WTC11 (cell line): ENCODE measurements around the gene TRIM38. TPM values are rescaled to one million over a fixed set of nuclear protein-coding genes. Genes with fewer than 3 reads are reported as not detected.

Experiments
- ATF1 ChIP-seq: sonication (generic); formaldehyde crosslinking; IDR thresholded peaks from 2 replicates; pipeline ENCODE4 v1.8.1; 2023; ENCODE audit warnings: mild to moderate bottlenecking, moderate library complexity, missing genetic modification reagents
- ATF2 ChIP-seq: sonication (generic); formaldehyde crosslinking; IDR thresholded peaks from 2 replicates; pipeline ENCODE4 v1.8.1; 2022; ENCODE audit warnings: low read depth, missing genetic modification reagents, borderline replicate concordance
- CTCF ChIP-seq: fragments of 200-600 bp; IDR thresholded peaks from 2 replicates; pipeline ENCODE4 v1.8.0; 2022; ENCODE audit warnings: antibody characterized with exemption
- E2F4 ChIP-seq: sonication (generic); formaldehyde crosslinking; IDR thresholded peaks from 2 replicates; pipeline ENCODE4 v1.8.1; 2022; ENCODE audit warnings: low read depth, mild to moderate bottlenecking, moderate library complexity, missing genetic modification reagents, borderline replicate concordance
- E2F5 ChIP-seq: sonication (generic); formaldehyde crosslinking; IDR thresholded peaks from 2 replicates; pipeline ENCODE4 v1.8.1; 2022; ENCODE audit warnings: mild to moderate bottlenecking, moderate library complexity, missing genetic modification reagents
- ETV6 ChIP-seq: sonication (generic); formaldehyde crosslinking; IDR thresholded peaks from 2 replicates; pipeline ENCODE4 v1.8.1; 2022; ENCODE audit warnings: mild to moderate bottlenecking, missing genetic modification reagents
- HMGXB4 ChIP-seq: sonication (generic); formaldehyde crosslinking; IDR thresholded peaks from 2 replicates; pipeline ENCODE4 v1.8.1; 2023; ENCODE audit warnings: mild to moderate bottlenecking, moderate library complexity, missing genetic modification reagents
- JAZF1 ChIP-seq: fragments of 250-450 bp; sonication (Bioruptor Pico); IDR thresholded peaks from 2 replicates; pipeline ENCODE4 v1.9.0; 2021; ENCODE audit warnings: moderate library complexity, mild to moderate bottlenecking, inconsistent platforms
- MAX ChIP-seq: sonication (generic); formaldehyde crosslinking; IDR thresholded peaks from 2 replicates; pipeline ENCODE4 v1.8.0; 2022; ENCODE audit warnings: mild to moderate bottlenecking, missing genetic modification reagents
- MXD4 ChIP-seq: fragments of 250-450 bp; sonication (Bioruptor Pico); IDR thresholded peaks from 2 replicates; pipeline ENCODE4 v1.8.0; 2021; ENCODE audit warnings: mild to moderate bottlenecking, moderate library complexity, borderline replicate concordance
- NFATC4 ChIP-seq: fragments of 250-450 bp; sonication (Bioruptor Pico); IDR thresholded peaks from 2 replicates; pipeline ENCODE4 v1.9.0; 2021; ENCODE audit warnings: mild to moderate bottlenecking
- NR1H2 ChIP-seq: sonication (generic); formaldehyde crosslinking; IDR thresholded peaks from 2 replicates; pipeline ENCODE4 v1.9.0; 2021; ENCODE audit warnings: mild to moderate bottlenecking, moderate library complexity, missing genetic modification reagents
- NR2C2 ChIP-seq: sonication (generic); formaldehyde crosslinking; IDR thresholded peaks from 2 replicates; pipeline ENCODE4 v1.8.0; 2022; ENCODE audit warnings: mild to moderate bottlenecking, missing genetic modification reagents
- RORB ChIP-seq: fragments of 250-450 bp; sonication (Bioruptor Pico); IDR thresholded peaks from 2 replicates; pipeline ENCODE4 v1.9.0; 2021; ENCODE audit warnings: mild to moderate bottlenecking
- SMAD4 ChIP-seq: sonication (generic); formaldehyde crosslinking; IDR thresholded peaks from 2 replicates; pipeline ENCODE4 v1.8.0; 2022; ENCODE audit warnings: mild to moderate bottlenecking, missing genetic modification reagents
- TCF7 ChIP-seq: sonication (generic); formaldehyde crosslinking; IDR thresholded peaks from 2 replicates; pipeline ENCODE4 v1.8.0; 2022; ENCODE audit warnings: mild to moderate bottlenecking, low read depth, missing genetic modification reagents, moderate library complexity
- ZNF416 ChIP-seq: fragments of 250-450 bp; sonication (Bioruptor Pico); IDR thresholded peaks from 2 replicates; pipeline ENCODE4 v1.9.0; 2021; ENCODE audit warnings: mild to moderate bottlenecking, inconsistent platforms
- ZNF423 ChIP-seq: fragments of 250-450 bp; sonication (Bioruptor Pico); IDR thresholded peaks from 2 replicates; pipeline ENCODE4 v2.1.2; 2022; ENCODE audit warnings: mild to moderate bottlenecking, moderate library complexity
- ZNF425 ChIP-seq: fragments of 250-450 bp; sonication (Bioruptor Pico); conservative IDR thresholded peaks from 2 replicates; pipeline ENCODE4 v1.9.0; 2021; ENCODE audit warnings: mild to moderate bottlenecking
- ZNF512 ChIP-seq: sonication (generic); formaldehyde crosslinking; IDR thresholded peaks from 2 replicates; pipeline ENCODE4 v1.8.1; 2022; ENCODE audit warnings: missing genetic modification reagents, borderline replicate concordance
- ZNF532 ChIP-seq: fragments of 250-450 bp; sonication (Bioruptor Pico); IDR thresholded peaks from 2 replicates; pipeline ENCODE4 v1.9.0; 2021; ENCODE audit warnings: mild to moderate bottlenecking, borderline replicate concordance
- ZNF671 ChIP-seq: fragments of 250-450 bp; sonication (Bioruptor Pico); IDR thresholded peaks from 2 replicates; pipeline ENCODE4 v1.8.0; 2021; ENCODE audit warnings: mild to moderate bottlenecking
- ZSCAN18 ChIP-seq: fragments of 250-450 bp; sonication (Bioruptor Pico); IDR thresholded peaks from 2 replicates; pipeline ENCODE4 v2.1.2; 2022; ENCODE audit warnings: mild to moderate bottlenecking, moderate library complexity
- total RNA-seq: library from RNA; stranded (reverse); gene quantifications from 3 replicates; pipeline ENCODE4 v1.2.3, GENCODE V29; 2021

Gene TRIM38
- total RNA-seq, 1 experiment from 2014 or later: 1.6 TPM

- TF ChIP-seq ZNF532 (CRISPR knock-in tag) (peak; percentile 98), CTCF (no peak), ZNF423 (no peak), TCF7 (no peak), HMGXB4 (CRISPR knock-in tag) (no peak), ATF2 (CRISPR knock-in tag) (no peak), ZNF512 (CRISPR knock-in tag) (no peak), E2F4 (CRISPR knock-in tag) (no peak), RORB (no peak), E2F5 (CRISPR knock-in tag) (no peak), NR1H2 (CRISPR knock-in tag) (no peak), ZSCAN18 (CRISPR knock-in tag) (no peak), JAZF1 (CRISPR knock-in tag) (no peak), SMAD4 (no peak), ZNF416 (CRISPR knock-in tag) (peak; percentile 98), MAX (no peak), NFATC4 (CRISPR knock-in tag) (peak; percentile 98), ETV6 (no peak), NR2C2 (CRISPR knock-in tag) (no peak), ATF1 (CRISPR knock-in tag) (no peak), ZNF671 (peak; percentile 98), ZNF425 (CRISPR knock-in tag) (peak; percentile 99), MXD4 (CRISPR knock-in tag) (no peak)
These were observed 68.6 kb downstream of the TRIM38 start (continued) for GRCh38 chr6:26031151-26031594.
